Right renal cortex interstitium (tissue), 3 donors: ENCODE measurements around the gene FKBP1A. TPM values are rescaled to one million over a fixed set of nuclear protein-coding genes. Genes with fewer than 3 reads are reported as not detected.

Source experiments
- DNase-seq, 3 donors: peaks; one replicate each; pipeline ENCODE4 v3.0.0-alpha.2; 2013; ENCODE audit warnings: low read depth in 3 of 3, low spot score in 2 of 3
- polyA plus RNA-seq, 3 donors: library from polyadenylated mRNA; unstranded; fragments of 120-200 nt; gene quantifications; one replicate each; pipeline ENCODE4 v1.2.1, GENCODE V29; 2013; ENCODE audit not compliant: insufficient read length in 3 of 3

Gene FKBP1A
- polyA plus RNA-seq, result 100 to 1,000 TPM; 388 to 407 (median 406) TPM

DNA sequence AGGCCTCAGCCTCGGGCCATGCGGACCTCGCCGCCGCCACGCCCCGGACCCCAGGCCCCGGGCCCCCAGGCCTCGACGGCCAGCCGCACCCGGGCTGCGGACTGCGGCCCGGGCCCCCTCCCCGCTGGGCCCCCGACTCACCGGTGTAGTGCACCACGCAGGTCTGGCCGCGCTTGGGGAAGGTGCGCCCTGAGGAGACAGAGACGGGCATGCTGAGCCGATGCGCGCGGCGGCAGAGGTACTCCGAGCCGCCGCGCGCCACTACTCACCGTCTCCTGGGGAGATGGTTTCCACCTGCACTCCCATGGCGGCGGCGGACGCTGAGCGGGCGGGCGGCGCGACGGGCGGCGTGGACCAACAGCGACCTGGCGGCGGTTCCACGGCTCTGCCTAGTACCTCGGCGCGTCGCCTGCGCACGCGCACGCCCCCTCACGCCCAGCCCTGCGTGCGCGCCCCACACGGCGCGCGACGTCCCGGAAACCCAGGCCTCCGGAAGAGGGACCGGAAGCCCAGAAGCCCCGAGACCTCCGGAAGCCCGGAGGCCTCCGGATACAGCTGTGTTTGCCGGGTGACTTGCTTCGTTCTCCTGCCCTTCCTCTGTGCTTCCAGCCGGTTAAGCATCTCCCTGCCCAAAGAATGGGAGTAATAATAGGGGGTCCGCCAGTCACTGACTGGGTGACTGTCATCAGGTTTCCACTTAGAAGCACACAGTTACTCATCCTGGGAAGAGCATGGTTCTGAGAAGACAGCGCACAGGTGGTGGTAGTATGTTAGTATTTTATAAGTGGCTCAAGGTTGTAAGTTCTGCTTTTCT, at the start of gene FKBP1A:
Gene FKBP1A, minus strand, starts transcription at position 362 of the 814 bp plus-strand sequence. Its CDS starts 56 bp downstream, at position 306.
- peak; percentile 82 to 88 (median 86) for DNase-seq

DNA sequence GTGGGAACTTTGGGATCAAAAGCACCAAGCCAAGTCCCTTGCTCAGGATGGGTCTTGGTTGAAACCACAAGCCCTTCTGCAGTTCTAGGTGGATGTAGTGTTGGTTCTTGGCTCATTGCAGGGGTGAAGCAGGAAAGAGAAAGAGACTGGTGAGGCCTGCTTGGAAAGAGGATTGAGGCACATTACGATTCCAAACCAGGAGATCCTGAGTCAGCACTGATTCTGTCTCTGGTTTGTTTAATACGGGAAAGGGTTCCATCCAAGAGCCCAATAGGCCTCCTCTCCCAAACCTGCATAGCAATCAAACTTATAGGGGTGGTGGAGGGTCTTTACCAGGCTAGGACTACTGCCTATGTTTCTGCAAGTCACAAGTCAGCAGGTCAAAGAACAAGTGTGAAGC, 49.5 kb upstream of the FKBP1A start:
- no peak for DNase-seq

DNA sequence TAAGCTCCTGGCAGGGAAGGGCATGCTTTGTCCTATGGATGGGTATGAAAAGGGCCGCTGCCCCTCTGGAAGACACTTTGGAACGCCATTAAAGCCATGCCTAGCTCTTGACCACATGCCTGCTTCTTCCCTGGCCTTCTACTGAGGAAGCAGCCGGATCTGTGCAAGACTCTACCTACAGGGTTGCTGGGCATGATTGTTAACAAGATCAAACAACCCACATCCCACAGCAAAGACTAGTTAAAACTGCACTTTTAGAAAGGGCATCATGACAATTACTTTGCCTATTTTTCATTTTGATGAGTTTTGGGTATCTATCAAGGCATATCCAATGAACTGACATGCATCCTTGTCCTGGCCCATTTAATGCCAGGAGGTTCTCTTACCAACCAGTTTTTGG, 48.3 kb upstream of the FKBP1A start:
- DNase-seq, result no peak

DNA sequence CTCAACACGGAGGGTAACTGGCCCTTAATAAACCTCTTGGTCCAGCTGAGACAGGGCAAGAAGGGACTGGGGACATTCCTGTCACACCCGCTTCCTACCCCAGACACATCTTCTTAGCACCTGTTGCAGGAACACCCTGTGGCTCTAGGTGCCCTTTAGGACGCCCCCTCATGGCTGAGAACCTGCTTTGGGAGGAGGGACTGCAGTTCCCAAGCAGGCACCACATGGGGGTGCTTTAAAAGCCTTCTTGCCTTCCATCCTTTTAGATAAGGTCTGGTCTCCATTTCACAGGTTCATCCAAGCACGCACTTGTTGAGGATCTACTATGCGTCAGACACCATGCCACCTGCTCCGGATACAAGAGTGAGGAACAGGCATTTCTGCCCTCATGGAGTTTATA, 47.2 kb upstream of the FKBP1A start:
- DNase-seq, result no peak

DNA sequence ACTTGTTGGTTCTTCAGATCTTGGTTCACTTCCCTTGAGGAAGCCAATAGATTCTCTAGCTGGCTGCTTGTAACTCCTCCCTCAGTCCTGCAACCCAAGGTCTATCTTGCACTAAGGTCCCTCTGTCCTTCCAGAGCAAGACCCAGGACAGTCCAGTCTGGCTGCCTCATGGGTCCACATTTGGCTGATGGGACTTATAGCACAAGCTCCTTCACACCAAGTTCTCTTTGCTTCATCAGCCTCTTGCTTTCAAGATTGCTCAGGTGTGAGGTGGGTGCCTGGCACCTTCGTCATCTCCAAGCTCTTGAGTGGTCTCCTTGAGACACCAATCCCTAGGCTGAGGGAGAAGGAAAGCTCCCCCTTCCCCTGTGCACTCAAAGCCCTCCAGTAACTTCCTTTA, 45.5 kb upstream of the FKBP1A start:
- no peak for DNase-seq

DNA sequence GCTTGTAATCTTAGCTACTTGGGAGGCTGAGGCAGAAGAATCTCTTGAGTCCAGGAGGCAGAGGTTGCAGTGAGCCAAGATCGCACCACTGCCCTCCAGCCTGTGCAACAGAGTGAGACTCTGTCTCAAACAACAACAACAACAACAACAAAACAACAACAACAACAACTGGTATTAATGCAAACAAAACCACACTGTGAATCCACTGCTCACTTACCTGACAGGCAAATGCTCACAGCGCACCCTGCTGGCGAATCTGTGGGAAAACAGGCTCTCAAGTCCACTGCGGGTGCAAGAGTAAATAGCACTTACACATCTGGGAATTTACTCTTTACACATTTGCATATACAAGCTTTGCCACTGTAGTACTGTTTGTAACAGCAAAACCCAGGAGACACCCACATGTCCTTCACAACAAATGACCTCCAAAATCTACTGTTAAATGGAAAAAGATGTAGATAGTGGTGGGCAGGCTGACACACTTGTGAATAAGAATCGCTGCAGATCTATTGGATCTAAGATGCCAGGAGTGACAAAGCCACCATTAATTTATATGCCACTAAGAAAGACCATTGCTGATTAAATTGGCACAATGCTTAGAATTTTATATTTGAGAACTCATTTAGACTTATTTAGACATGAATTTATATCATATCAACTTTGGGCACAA, 44.5 kb upstream of the FKBP1A start:
- peak; percentile 29 to 34 (median 33) for DNase-seq

DNA sequence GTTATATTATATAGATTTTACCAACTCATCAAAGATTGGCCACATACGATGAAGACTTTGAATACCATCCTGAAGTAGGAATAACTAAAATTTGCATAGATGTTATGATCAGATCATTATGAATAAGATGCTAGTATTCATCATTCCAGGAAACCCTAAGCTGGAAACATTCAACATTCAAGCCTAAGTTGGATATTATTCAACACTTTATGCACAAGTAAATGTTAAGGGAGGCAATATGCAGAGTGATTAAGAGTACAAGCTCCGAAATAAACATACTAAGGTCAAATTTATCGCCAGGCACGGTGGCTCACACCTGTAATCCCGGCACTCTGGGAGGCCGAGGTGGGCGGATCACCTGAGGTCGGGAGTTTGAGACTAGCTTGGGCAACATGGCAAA, 43.4 kb upstream of the FKBP1A start:
- no peak for DNase-seq

DNA sequence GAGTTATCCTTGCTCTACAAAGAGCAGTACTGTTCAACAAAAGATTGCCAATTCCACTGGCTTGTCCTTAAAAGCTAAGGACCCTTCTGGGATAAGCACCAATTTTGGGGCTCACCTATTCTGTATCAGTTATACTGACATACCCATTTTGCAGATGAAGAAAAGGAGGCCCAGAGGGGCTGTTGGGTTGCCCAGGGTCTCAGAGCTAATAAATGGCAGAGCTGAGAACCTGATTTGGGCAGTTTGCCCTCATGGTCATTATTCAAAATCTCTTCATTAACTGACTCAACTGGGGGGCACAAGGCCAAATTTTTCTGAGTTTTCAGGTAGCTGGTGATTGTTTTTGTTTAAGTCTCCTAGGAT, 42.5 kb upstream of the FKBP1A start:
- no peak for DNase-seq

DNA sequence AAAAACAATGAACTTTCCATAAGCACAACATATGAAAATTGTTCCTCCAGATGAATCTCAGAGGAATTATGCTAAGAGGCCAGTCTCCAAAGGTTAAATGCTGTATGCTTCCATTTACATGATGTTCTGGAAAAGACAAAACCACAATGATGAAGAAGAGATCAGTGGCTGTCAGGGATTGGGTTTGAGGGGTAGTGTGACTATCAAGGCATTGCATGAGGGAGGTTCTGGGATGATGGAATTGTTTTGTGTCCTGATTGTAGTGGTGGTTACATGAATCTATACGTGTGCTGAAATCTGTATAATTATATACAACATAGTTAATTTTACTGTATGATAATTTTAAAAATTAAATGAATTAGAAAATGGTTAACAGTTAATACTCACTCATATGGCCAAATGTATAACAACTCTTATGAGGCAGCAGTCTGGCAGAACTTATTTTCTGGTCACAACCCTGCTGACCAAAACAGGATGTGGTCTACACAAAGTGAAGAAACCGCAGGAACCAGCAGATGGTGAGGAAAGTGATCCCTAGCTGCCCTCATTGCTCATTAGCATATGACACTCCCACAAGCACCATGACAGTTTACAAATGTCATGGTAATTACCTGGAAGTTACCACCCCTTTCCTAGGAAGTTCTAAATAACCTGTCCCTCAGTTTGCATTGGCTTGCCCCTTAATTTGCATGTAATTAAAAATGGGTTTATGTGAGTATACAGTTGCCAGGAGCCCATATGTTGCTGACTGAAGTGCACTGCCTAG, 41.9 kb upstream of the FKBP1A start:
- DNase-seq, result no peak

DNA sequence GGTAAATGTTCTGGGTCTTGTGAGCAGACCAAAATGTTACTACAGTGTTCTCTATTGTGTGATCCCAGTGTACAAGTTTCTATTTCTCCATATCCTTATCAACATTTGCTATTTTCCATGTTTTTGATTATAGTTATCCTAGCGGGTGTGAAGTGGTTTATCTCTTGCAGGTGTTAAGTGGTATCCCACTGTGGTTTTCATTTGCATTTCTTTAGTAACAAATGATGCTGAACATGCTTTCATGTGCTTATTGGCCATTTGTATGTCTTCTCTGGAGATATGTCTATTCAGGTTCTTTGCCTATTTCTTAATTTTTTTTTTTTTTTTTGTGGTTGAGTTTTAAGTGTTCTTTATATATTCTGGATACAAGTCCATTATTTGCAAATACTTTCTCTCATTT, 38.3 kb upstream of the FKBP1A start:
- no peak for DNase-seq

DNA sequence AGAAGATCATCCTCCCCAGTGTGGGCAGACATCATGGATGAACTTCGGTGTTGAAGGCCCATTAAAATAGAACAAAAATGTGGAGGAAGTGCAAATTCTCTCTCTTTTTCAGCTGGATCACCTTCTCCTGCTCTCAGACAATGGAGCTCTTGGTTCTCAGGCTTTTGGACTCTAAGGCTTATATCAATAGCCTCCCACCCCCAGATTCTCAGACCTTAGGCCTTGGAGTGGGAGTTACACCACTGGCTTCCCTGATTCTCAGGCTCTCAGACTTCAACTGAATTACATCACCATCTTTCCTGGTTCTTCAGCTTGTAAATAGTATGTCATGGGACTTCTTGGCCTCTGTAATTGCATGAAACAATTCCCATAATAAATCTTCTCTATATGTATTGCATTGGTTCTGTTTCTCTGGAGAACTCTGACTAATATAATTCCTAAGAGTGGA, 37.2 kb upstream of the FKBP1A start:
- no peak for DNase-seq

DNA sequence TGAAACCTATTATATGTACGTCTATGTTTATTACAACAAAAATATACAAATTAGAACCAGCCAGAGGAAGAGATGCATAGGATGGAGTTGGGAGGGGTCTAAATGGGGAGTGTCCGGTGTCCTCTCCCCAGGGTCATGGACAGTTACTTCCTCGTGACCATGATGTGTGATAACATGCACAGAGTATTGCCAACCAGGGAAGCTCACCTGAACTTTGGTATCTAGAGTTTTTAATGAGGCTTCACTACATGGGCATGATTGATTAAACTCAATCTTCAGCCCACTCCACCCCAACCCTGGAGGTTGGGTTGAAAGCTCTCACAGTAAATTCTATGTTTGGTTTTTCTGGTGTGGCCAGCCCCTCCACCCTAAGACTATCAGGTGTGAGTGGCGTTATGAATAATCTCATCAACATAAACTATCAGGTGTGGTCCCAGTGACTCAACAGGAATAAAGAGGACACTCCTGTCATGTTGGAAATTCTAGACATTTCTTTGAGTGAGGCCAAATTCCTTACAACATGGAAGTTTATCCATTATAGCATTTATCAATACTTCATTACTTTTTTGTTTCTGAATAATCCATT, 36.4 kb upstream of the FKBP1A start:
- no peak for DNase-seq

DNA sequence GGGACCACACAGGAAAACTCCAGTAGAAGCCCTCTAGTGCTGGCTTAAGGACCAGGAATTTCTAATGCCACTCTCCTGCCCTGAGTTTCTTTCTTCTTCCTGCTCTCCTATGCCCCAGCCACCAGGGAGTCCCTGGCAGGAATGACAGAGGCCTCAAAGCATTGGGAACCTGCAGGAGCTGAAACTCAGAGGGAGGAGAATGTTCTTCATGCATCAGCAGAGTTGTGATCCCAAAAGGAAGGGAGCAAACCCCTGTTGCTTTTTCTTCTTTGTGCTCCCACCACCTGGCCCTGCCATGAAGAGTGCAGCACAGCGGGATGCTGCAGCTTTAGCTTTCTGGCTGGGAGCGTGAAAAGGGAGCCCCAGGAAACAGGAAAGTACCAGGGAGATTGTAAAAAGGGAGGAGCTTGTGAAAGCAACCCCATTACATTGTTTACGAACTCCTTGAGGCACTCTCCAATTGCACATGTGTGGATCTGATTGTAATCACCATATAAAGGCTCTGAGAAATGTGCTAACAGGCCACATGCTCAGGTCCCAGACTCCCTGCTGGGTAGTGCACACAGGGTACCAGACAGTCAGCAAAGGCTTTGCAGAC, 34.7 kb upstream of the FKBP1A start:
- DNase-seq, result no peak

DNA sequence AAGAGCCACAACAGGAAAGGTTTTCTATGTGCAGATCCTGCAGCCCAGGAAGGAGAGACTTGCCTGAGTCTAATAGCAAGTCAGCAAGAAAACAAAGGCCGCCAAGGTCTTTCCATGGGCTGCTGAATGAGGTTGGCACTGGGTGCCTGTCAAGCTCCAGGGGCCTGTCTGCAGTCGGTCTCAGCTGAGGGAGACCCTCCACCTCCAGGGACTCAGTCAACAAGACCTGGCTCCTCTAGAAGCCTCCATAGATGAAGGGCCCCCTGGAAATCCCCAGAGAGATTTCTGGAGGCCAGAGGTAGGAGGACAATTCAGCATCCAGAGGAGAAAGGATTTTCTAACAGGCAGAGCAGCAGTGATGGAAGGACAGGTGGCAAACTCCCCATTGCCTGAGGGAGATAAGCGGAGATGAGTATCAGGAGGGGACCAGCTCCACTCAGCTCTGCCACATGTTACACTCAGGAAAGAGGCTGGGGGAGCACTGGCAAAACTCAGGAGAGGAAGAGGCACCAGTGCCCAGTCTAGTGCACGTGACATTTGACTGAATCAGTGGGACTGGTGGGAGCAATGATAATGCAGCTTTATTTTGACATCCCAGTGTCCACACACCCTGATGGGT, 33.5 kb upstream of the FKBP1A start:
- DNase-seq, result no peak

DNA sequence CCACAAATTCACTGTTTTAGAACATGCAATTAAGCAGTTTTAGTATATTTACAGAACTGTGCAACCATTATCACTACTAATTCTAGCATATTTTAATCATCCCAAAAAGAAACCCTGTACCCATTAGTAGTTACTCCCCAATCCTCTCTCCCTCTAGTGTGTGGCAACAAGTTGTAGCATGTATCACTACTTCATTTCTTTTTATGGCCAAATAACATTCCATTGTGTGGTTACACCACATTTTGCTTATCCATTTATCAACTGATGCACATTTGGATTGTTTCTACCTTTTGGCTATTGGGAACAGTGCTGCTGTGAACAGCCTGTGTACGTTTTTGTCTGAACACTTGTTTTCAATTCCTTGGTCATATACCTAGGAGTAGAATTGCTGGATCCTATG, 31.5 kb upstream of the FKBP1A start:
- DNase-seq, result no peak

DNA sequence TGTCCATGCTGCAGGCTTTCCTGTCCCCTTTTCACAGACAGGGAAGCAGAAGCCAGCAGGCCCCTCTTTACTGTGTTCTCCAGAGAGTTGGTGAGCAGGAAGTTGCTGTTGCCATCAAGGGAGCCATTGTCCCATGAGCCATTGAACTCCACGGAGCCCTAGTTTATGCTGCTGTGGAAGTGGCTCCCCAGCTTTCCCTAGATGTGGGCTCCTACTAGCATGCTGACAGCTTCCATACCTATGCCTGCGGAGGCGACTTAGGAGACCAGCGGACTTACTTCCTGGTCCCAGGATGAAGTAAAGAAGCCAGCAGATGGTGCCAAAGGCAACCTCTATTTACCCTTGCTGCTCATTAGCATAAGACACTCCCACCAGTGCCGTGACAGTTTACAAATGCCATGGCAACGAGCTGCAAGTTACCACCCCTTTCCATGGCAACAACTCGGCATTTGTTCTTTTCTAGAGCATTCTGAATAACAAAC, 30.8 kb upstream of the FKBP1A start:
- no peak for DNase-seq

DNA sequence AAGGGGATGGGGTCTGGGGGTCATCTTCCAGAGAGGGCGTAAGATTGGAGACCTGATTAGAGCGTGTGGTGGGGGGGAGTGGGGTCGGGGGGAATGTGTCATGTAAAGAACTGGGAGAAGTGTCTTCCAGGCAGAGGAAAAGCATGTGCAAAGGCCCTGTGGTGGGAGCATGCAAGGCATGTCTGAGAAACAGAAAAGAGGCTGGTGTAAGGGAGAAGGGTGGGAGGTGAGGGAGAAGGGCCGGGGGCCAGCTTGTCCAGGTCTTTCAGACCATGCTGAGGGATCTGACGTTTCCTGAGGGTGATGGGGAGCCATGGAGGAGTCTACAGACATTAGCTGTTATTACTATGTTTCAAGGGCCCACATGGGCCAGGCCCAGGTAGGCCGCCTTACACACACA, 30.4 kb upstream of the FKBP1A start:
- no peak for DNase-seq

DNA sequence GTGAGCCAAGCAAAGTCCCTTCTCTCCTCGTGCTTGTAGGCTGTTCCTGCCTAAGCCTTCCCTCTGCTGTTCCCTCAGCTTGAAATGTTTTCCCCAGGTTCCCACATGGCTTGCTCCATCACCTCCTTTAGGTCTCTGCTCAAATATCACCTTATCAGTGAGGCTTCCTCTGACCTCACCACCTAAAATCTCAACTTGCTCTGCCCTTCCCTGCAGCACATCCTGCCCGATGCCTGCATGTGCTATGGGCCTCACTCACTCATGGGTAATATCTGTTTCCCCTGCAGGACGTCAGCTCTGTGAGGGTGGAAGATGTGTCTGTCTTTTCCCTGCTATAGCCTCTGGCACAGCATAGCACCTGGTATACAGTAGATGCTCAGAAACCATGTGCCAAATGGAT, 29.9 kb upstream of the FKBP1A start:
- DNase-seq, result no peak

DNA sequence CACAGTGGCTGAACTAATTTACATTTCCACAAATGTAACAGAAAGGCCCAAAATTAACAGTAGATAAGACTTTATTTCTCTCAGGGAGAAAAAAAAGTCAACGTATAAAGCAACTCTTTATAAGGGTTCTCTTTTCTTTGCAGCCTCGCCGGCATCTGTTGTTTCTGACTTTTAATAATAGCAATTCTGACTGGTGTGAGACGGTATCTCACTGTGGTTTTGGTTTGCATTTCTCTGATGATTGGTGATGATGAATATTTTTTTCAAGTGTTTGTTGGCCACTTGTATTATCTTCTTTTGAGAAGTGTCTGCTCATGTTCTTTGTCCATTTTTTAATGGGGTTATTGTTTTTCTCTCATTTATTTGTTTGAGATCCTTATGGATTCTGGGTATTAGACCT, 27.2 kb upstream of the FKBP1A start:
- no peak for DNase-seq

DNA sequence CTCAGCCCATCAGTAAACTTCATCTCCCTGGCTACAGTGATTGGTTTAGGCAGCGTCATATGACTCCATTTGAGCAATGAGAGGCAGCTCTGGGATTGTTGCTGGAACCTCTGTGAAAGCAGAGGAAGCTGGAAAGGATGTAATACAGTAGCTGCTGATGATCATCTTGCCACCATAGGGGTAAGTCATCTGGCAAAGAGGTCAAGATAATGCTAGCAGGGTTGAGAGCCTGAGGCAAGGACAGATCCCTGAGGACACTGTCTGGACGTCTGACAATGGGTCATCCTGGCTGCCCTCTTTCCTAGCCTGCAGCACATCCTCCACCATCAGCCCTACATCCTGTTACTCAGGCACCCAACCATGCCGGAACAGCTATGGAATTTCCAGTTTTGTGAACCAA, 25.5 kb upstream of the FKBP1A start:
- no peak for DNase-seq
